Fibroblast of skin of left quadriceps (primary cell): ENCODE results near the gene MELK.

ENCODE experiments used
- DNase-seq, 2 experiments: peaks; one replicate each; pipeline ENCODE4 v3.0.0-alpha.2; 2013; ENCODE audit warnings: low read depth in 2 of 2

Gene MELK

DNA sequence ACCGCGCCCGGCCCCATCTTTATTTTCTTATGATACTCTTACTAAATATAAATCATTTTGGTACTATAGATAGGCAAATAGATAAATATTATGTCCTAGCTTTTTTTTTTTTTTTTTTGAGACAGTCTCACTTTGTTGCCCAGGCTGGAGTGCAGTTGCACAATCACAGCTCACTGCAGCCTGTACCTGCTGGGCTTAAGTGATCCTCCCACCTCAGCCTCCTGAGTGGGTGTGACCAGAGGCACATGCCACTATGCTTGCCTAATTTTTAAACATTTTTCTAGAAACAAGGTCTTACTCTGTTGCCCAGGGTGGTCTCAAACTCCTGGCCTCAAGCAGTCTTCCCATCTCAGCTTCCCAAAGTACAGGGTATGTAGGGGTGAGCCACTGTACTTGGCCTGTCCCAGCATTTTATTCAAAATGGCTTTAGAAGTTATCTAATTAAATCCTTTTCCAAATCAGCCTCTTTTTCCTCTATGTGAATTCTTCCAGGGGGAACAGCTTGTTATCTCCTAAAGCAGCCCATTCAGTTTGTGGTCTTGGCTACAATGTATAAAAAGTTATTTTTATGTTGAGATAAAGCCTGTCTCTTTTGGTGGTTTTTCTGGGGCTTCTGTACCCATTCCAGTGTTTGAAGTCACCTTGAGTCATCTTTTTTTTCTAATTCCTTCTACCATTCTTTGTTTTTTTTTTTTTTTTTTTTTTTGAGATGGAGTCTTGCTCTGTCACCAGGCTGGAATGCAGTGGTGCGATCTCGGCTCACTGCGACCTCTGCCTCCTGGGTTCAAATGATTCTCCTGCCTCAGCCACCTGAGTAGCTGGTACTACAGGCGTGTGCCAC lies 12.1 kb downstream of the MELK start:
- peak; percentile 51 to 52 for DNase-seq

- no peak for DNase-seq
Measured at GRCh38 chr9:36590231-36590630, 17.5 kb downstream of the MELK start.

GRCh38 chr9:36592801-36593583 lies 20.3 kb downstream of the MELK start:
- no peak for DNase-seq

GRCh38 chr9:36594213-36594612 lies 21.5 kb downstream of the MELK start:
- DNase-seq: no peak

- DNase-seq: peak; percentile 16 to 20
Measured at GRCh38 chr9:36597412-36598178, 24.9 kb downstream of the MELK start.

GRCh38 chr9:36598273-36598672 lies 25.6 kb downstream of the MELK start:
- no peak for DNase-seq

- DNase-seq: no peak
Measured at GRCh38 chr9:36603006-36603405, 30.3 kb downstream of the MELK start.

GRCh38 chr9:36609306-36609705 lies 36.6 kb downstream of the MELK start:
- no peak for DNase-seq

GRCh38 chr9:36622121-36622520 lies 49.4 kb downstream of the MELK start:
- DNase-seq: no peak

GRCh38 chr9:36623280-36623679 lies 50.6 kb downstream of the MELK start:
- no peak for DNase-seq

GRCh38 chr9:36625006-36625615 lies 52.4 kb downstream of the MELK start:
- peak; percentile 18 to 29 for DNase-seq

- peak in 1 of 2 experiments; percentile 1 for DNase-seq
Measured at GRCh38 chr9:36632892-36633291, 60.2 kb downstream of the MELK start.

DNA sequence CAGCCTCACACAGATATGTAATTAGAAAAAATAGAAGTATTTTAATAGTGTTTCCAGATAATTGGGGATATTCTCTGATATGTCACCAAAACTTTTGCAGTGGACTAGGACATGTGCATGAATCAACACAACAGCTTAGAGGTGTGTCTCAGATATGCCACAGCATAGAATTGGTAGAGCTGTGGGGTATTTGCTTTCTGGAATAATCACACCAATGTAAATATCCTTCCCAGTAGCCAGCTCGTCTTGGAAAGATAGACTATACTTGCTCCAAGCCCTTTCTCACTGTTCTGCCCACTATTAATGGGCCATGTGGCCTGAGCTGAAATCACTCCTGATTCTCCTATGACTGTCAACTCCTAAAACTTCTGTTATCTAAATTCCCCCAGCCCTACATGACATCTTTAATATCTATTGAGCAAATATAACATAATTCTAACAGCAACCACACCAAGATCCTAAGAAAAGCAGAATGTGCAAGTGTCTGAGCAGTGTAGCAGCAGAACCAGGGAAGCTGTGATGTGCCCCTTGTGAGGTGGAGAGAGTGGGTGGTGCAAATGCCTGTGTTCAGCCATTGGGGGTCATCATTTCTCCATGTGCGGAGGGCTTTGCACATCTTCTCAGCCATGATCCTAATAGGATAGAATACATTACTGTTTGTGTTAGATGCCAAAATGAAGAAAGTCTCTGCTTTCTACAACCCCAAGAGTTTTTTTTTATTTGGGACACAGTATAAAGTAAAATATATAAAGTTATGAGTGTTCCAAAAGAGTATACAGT lies 65.0 kb downstream of the MELK start:
- DNase-seq: no peak

DNA sequence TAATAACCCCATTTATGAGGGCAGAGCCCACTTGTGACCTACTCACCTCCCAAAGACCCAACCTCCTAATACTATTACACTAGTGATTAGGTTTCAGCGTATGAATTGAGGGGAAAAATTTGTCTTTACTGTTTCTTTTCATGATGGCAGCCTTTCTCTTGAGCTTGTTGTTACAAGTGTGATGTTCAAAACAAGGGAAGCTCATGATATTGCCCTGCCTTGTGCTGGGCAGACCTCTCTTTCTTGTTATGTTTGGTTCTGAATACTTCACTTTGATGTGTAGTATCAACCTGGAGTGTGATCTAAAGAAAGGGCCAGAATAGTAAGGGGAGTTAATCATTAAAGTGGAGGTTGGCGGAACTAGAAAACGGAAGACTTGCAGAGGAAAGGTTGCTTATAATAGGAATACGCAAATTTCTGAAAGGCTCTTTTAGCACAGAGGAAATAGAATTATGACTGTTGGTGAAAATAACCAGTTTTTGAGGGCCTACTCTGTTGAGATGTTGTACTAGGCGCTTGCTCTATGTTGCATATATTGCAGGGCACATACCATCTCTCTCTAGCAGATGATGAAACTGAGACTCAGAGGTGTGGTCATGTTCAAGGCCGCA lies 68.2 kb downstream of the MELK start:
- no peak for DNase-seq

- DNase-seq: no peak
Measured at GRCh38 chr9:36642817-36643216, 70.1 kb downstream of the MELK start.

DNA sequence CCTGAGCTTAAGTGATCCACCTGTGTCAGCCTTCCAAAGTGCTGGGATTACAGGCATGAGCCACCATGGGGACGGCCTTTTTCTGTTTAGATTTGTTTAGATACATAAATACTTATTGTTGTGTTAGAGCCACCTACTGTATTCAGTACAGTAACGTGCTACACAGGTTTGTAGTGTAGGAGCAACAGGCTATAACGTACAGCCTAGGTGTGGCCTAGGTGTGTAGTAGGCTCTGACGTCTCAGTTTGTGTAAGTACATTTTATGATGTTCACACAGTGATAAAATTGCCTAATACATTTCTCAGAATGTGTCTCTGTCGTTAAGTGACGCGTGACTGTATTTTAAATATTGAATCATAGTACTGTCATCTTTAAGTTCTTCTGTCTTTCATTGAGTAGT lies 84.1 kb downstream of the MELK start:
- DNase-seq: no peak

- no peak for DNase-seq
Measured at GRCh38 chr9:36659500-36659899, 86.8 kb downstream of the MELK start.

GRCh38 chr9:36664806-36665205 lies 92.1 kb downstream of the MELK start:
- DNase-seq: no peak

GRCh38 chr9:36665387-36665786 lies 92.7 kb downstream of the MELK start:
- DNase-seq: no peak

GRCh38 chr9:36665921-36666431 lies 93.3 kb downstream of the MELK start:
- DNase-seq: no peak
